Measurements from ENCODE around the gene DGKG.

The DGKG gene

GRCh38 chr3:186123012-186123411 is 239.0 kb downstream of the DGKG start:
- H3K4me3 ChIP-seq (replicated peaks; ENCODE audit: low read depth, low read length), result no peak overlapping the region
- no peak for TF ChIP-seq CTCF (IDR thresholded peaks at IDR 0.05; ENCODE audit: low read length, missing control alignments)
- DNase-seq (ENCODE audit: low read depth), result no peak

- TF ChIP-seq CTCF (IDR thresholded peaks at IDR 0.05; ENCODE audit: low read length, missing control alignments), result no peak
- DNase-seq (ENCODE audit: low read depth), result no peak
- no peak overlapping the region for H3K4me3 ChIP-seq (replicated peaks; ENCODE audit: low read depth, low read length)
These were observed 240.1 kb downstream of the DGKG start for GRCh38 chr3:186121968-186122367.

GRCh38 chr3:186121278-186121677 is 240.8 kb downstream of the DGKG start:
- TF ChIP-seq CTCF (IDR thresholded peaks at IDR 0.05; ENCODE audit: low read length, missing control alignments), result no peak
- DNase-seq (ENCODE audit: low read depth), result no peak
- no peak overlapping the region for H3K4me3 ChIP-seq (replicated peaks; ENCODE audit: low read depth, low read length)

- DNase-seq (ENCODE audit: low read depth), result no peak
- TF ChIP-seq CTCF (IDR thresholded peaks at IDR 0.05; ENCODE audit: low read length, missing control alignments), result no peak
- H3K4me3 ChIP-seq (replicated peaks; ENCODE audit: low read depth, low read length), result no peak overlapping the region
These were observed 242.5 kb downstream of the DGKG start for GRCh38 chr3:186119499-186119898.

GRCh38 chr3:186118692-186119091 is 243.3 kb downstream of the DGKG start:
- TF ChIP-seq CTCF (IDR thresholded peaks at IDR 0.05; ENCODE audit: low read length, missing control alignments), result no peak
- no peak for DNase-seq (ENCODE audit: low read depth)
- no peak overlapping the region for H3K4me3 ChIP-seq (replicated peaks; ENCODE audit: low read depth, low read length)

GRCh38 chr3:186117521-186118134 is 244.4 kb downstream of the DGKG start:
- no peak for DNase-seq (ENCODE audit: low read depth)
- TF ChIP-seq CTCF (IDR thresholded peaks at IDR 0.05; ENCODE audit: low read length, missing control alignments), result no peak
- H3K4me3 ChIP-seq (replicated peaks; ENCODE audit: low read depth, low read length), result no peak overlapping the region

All from fibroblast of pulmonary artery (primary cell).